H9 (cell line): ENCODE data around the gene IQCN. TPM values are rescaled to one million over a fixed set of nuclear protein-coding genes. Genes with fewer than 3 reads are reported as not detected.
A peak's percentile ranks its signal among the peaks of the same experiment; 100 is the strongest.

Source experiments
- DNase-seq: peaks from one replicate; pipeline ENCODE4 v3.0.0-alpha.2; 2017
- H2AFZ ChIP-seq: one replicate; pipeline ENCODE4 v1.6.1; 2013; ENCODE audit warnings: mild to moderate bottlenecking, low read length, control low read depth, moderate library complexity
- H2AK5ac ChIP-seq: 2 replicates; pipeline ENCODE4 v1.6.1; 2013; ENCODE audit warnings: low read length, control low read depth, mixed read lengths; ENCODE audit not compliant: insufficient read length
- H2BK120ac ChIP-seq: one replicate; pipeline ENCODE4 v1.6.1; 2013; ENCODE audit warnings: low read depth, mild to moderate bottlenecking, low read length, control low read depth, inconsistent platforms; ENCODE audit not compliant: poor library complexity, severe bottlenecking
- H2BK12ac ChIP-seq: 2 replicates; pipeline ENCODE4 v1.6.1; 2013; ENCODE audit warnings: low read length, control low read depth, mixed read lengths, low read depth; ENCODE audit not compliant: insufficient read length
- H2BK15ac ChIP-seq: 2 replicates; pipeline ENCODE4 v1.6.1; 2013; ENCODE audit warnings: low read depth, low read length, control low read depth
- H2BK20ac ChIP-seq: one replicate; pipeline ENCODE4 v1.6.1; 2013; ENCODE audit warnings: low read depth, mild to moderate bottlenecking, low read length, control low read depth, inconsistent platforms; ENCODE audit not compliant: poor library complexity, severe bottlenecking
- H2BK5ac ChIP-seq: 2 replicates; pipeline ENCODE4 v1.6.1; 2013; ENCODE audit warnings: low read length, control low read depth, mixed read lengths; ENCODE audit not compliant: insufficient read length
- H3K14ac ChIP-seq: 2 replicates; pipeline ENCODE4 v1.6.1; 2013; ENCODE audit warnings: low read length, control low read depth; ENCODE audit not compliant: insufficient read depth
- H3K18ac ChIP-seq: 2 replicates; pipeline ENCODE4 v1.6.1; 2013; ENCODE audit warnings: low read depth, mild to moderate bottlenecking, mixed read lengths, low read length, control low read depth; ENCODE audit not compliant: insufficient read length
- H3K23ac ChIP-seq: 2 replicates; pipeline ENCODE4 v1.6.1; 2013; ENCODE audit warnings: low read length, control low read depth, mixed read lengths, low read depth; ENCODE audit not compliant: insufficient read length
- H3K23me2 ChIP-seq: 2 replicates; pipeline ENCODE4 v1.6.1; 2013; ENCODE audit warnings: low read depth, mild to moderate bottlenecking, mixed read lengths, low read length, control low read depth; ENCODE audit not compliant: insufficient read length, poor library complexity, severe bottlenecking
- H3K27ac ChIP-seq: 2 replicates; pipeline ENCODE4 v1.5.1; 2013; ENCODE audit warnings: low read length, control low read depth, mixed read lengths, low read depth; ENCODE audit not compliant: insufficient read length
- H3K27me3 ChIP-seq: 2 replicates; pipeline ENCODE4 v1.6.1; 2013; ENCODE audit warnings: low read length, control low read depth, inconsistent platforms; ENCODE audit not compliant: insufficient read depth
- H3K4ac ChIP-seq: 2 replicates; pipeline ENCODE4 v1.6.1; 2013; ENCODE audit warnings: low read depth, mild to moderate bottlenecking, control low read depth, inconsistent platforms, low read length, moderate library complexity
- H3K4me1 ChIP-seq: 2 replicates; pipeline ENCODE4 v1.6.1; 2013; ENCODE audit warnings: low read length, control low read depth, inconsistent platforms; ENCODE audit not compliant: insufficient read depth
- H3K4me2 ChIP-seq: 2 replicates; pipeline ENCODE4 v1.6.1; 2013; ENCODE audit warnings: low read length, control low read depth, mixed read lengths; ENCODE audit not compliant: insufficient read length, insufficient read depth
- H3K56ac ChIP-seq: 2 replicates; pipeline ENCODE4 v1.6.1; 2013; ENCODE audit warnings: low read depth, mild to moderate bottlenecking, mixed read lengths, low read length, control low read depth; ENCODE audit not compliant: insufficient read length
- H3K79me1 ChIP-seq: 2 replicates; pipeline ENCODE4 v1.6.1; 2013; ENCODE audit warnings: low read depth, mild to moderate bottlenecking, moderate library complexity, low read length, control low read depth, inconsistent platforms; ENCODE audit not compliant: insufficient read depth, poor library complexity, severe bottlenecking
- H3K79me2 ChIP-seq: 2 replicates; pipeline ENCODE4 v1.6.1; 2013; ENCODE audit warnings: low read length, control low read depth, inconsistent platforms; ENCODE audit not compliant: insufficient read depth
- H3K9ac ChIP-seq: 2 replicates; pipeline ENCODE4 v1.6.1; 2013; ENCODE audit warnings: low read length, control low read depth, mixed read lengths; ENCODE audit not compliant: insufficient read length; ENCODE audit errors: extremely low read depth
- H3K9me3 ChIP-seq: one replicate; pipeline ENCODE4 v1.6.1; 2013; ENCODE audit warnings: low read depth, low read length, inconsistent platforms; ENCODE audit not compliant: control insufficient read depth
- H3T11ph ChIP-seq: one replicate; pipeline ENCODE4 v1.6.1; 2013; ENCODE audit warnings: mild to moderate bottlenecking, low read length, control low read depth, inconsistent platforms
- H4K20me1 ChIP-seq: one replicate; pipeline ENCODE4 v1.6.1; 2013; ENCODE audit not compliant: control insufficient read depth, insufficient read length, insufficient read depth
- H4K5ac ChIP-seq: 2 replicates; pipeline ENCODE4 v1.6.1; 2013; ENCODE audit warnings: low read depth, mild to moderate bottlenecking, mixed read lengths, low read length, control low read depth; ENCODE audit not compliant: insufficient read length
- H4K8ac ChIP-seq: replicated peaks from 2 replicates; pipeline ENCODE4 v1.6.1; 2013; ENCODE audit warnings: low read length, control low read depth, mixed read lengths, low read depth; ENCODE audit not compliant: insufficient read length
- H4K91ac ChIP-seq: 2 replicates; pipeline ENCODE4 v1.6.1; 2013; ENCODE audit warnings: low read depth, mild to moderate bottlenecking, moderate library complexity, mixed read lengths, low read length, control low read depth; ENCODE audit not compliant: insufficient read length
- H3K27ac Mint-ChIP-seq, 3 experiments: 2 replicates in 2 of 3; 3 replicates in 1 of 3; pipeline ENCODE4 v1.8.0; 2020 to 2021; ENCODE audit warnings: mixed read lengths in 3 of 3, mild to moderate bottlenecking in 1 of 3, moderate library complexity in 1 of 3
- H3K27me3 Mint-ChIP-seq: 2 replicates; pipeline ENCODE4 v1.8.0; 2021; ENCODE audit warnings: low read depth, mild to moderate bottlenecking, moderate library complexity, mixed read lengths
- H3K36me3 Mint-ChIP-seq, 3 experiments: 2 replicates in 2 of 3; 3 replicates in 1 of 3; pipeline ENCODE4 v1.8.0; 2020 to 2021; ENCODE audit warnings: low read depth in 3 of 3, mixed read lengths in 3 of 3; ENCODE audit not compliant: insufficient read depth in 1 of 3
- H3K4me1 Mint-ChIP-seq, 2 experiments: 2 replicates each; pipeline ENCODE4 v1.8.0; 2020; ENCODE audit warnings: mixed read lengths in 2 of 2
- H3K4me3 Mint-ChIP-seq, 2 experiments: 2 replicates in 1 of 2; 3 replicates in 1 of 2; pipeline ENCODE4 v1.8.0; 2020 to 2021; ENCODE audit warnings: mild to moderate bottlenecking in 2 of 2, mixed read lengths in 2 of 2, moderate library complexity in 1 of 2
- H3K9me3 Mint-ChIP-seq, 2 experiments: 2 replicates in 1 of 2; 3 replicates in 1 of 2; pipeline ENCODE4 v1.8.0; 2020; ENCODE audit warnings: mild to moderate bottlenecking in 2 of 2, mixed read lengths in 2 of 2, moderate library complexity in 1 of 2
- WGBS: extraction: QIAGEN DNeasy Blood & Tissue Kit; methylation state at CpG from one replicate; pipeline ENCODE4 v1.1.7; 2013; ENCODE audit warnings: missing lambda C conversion rate, low lambda C conversion rate, mixed read lengths; ENCODE audit not compliant: insufficient read length; ENCODE audit errors: extremely low coverage; 5-methylcytosine and 5-hydroxymethylcytosine counted together
- total RNA-seq: library from RNA; stranded (reverse); gene quantifications from 2 replicates; pipeline ENCODE4 v1.2.1, GENCODE V29; 2021
- TF ChIP-seq, protein P1 (sequence below): fragments of 200-600 bp; sonication (generic); conservative IDR thresholded peaks from 3 replicates; pipeline ENCODE4 v1.8.0; 2021; ENCODE audit warnings: antibody characterized with exemption, mild to moderate bottlenecking

Gene IQCN
- total RNA-seq, 1 experiment from 2014 or later: 0.39 TPM

DNA sequence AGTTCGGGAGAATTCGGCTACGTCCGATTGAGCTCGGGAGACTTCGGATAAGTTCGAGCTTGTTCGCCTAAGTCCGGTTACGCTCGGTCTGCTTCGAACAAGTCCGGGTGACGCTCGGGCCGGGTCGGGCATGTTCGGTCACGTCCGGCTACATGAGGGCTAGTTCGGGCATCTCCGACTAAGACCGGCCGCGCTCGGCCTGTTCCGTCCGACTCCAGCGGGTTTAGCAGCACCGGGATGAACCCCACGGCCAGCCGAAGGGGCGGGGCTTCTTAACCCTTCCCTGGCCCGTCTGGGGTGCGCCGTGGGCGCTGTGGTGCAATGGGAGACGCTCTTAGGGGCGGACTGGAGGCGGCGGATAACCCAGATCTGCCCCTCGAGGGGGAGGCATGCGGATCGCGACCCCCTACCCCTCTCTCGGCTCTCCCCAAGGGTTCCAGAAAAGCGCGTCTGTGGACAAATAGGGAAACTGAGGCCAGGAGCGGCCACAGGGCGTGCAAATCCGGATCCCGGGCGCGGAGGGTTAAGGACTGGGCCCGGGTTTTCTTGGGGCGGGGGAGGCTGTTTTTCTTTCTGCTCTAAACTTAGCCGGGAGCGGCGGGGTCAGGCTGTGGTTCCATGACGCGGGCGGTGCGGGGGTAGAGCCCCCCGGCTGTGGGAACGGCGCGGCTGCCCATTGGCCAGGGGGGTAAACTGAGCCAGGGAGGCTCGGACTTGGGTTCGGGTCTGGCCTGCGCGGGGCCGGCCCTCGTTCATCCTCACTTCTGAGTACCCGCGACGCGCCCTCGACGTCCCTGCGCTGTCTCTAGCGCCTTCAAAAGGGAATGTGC is 49.5 kb downstream of the IQCN start:
- Histone ChIP-seq H3K18ac (no peak overlapping the region), H3T11ph (no peak overlapping the region), H4K91ac (no peak overlapping the region), H3K79me1 (no peaks in the 10 kb centered on the region), H3K79me2 (no peaks in the 10 kb centered on the region), H3K4ac (no peak overlapping the region), H2BK120ac (no peak overlapping the region), H3K23ac (no peak overlapping the region), H3K14ac (no peak overlapping the region), H3K27me3 (peaks cover 2% of the 10 kb centered on the region; the same call in 1 of the 2 replicates), H3K4me1 (no peaks in the 10 kb centered on the region; the same call in 1 of the 2 replicates), H2AFZ (no peak overlapping the region), H2BK12ac (no peak overlapping the region), H2BK15ac (no peak overlapping the region), H3K4me2 (peak overlapping the region; percentile 71), H4K5ac (no peak overlapping the region), H2BK5ac (no peak overlapping the region), H4K20me1 (no peaks in the 10 kb centered on the region), H4K8ac (no peak overlapping the region), H2AK5ac (no peak overlapping the region), H3K9me3 (no peaks in the 10 kb centered on the region), H3K27ac (no peak overlapping the region), H3K9ac (no peak overlapping the region), H3K56ac (no peak overlapping the region), H2BK20ac (no peak overlapping the region), H3K23me2 (peaks cover 4% of the 10 kb centered on the region)
- TF ChIP-seq, protein P1, sequence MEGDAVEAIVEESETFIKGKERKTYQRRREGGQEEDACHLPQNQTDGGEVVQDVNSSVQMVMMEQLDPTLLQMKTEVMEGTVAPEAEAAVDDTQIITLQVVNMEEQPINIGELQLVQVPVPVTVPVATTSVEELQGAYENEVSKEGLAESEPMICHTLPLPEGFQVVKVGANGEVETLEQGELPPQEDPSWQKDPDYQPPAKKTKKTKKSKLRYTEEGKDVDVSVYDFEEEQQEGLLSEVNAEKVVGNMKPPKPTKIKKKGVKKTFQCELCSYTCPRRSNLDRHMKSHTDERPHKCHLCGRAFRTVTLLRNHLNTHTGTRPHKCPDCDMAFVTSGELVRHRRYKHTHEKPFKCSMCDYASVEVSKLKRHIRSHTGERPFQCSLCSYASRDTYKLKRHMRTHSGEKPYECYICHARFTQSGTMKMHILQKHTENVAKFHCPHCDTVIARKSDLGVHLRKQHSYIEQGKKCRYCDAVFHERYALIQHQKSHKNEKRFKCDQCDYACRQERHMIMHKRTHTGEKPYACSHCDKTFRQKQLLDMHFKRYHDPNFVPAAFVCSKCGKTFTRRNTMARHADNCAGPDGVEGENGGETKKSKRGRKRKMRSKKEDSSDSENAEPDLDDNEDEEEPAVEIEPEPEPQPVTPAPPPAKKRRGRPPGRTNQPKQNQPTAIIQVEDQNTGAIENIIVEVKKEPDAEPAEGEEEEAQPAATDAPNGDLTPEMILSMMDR: no peak
- Mint-ChIP-seq H3K9me3 (peaks cover 0 to 2% of the 10 kb centered on the region in 2 experiments; a peak in 2 of 5 replicates), H3K27me3 (peaks cover 34% of the 10 kb centered on the region), H3K36me3 (no peaks in the 10 kb centered on the region; a peak in 1 of 7 replicates), H3K4me3 (peak overlapping the region; percentile 78 to 97), H3K27ac (peak overlapping the region; percentile 96 to 99 (median 97)), H3K4me1 (peaks cover 29 to 42% of the 10 kb centered on the region in 2 experiments)
- WGBS: no CpG with 5 or more reads among the region's 81 CpGs
- peak; percentile 99 for DNase-seq
